ENCODE results near the gene ATXN7.

Gene ATXN7

DNA sequence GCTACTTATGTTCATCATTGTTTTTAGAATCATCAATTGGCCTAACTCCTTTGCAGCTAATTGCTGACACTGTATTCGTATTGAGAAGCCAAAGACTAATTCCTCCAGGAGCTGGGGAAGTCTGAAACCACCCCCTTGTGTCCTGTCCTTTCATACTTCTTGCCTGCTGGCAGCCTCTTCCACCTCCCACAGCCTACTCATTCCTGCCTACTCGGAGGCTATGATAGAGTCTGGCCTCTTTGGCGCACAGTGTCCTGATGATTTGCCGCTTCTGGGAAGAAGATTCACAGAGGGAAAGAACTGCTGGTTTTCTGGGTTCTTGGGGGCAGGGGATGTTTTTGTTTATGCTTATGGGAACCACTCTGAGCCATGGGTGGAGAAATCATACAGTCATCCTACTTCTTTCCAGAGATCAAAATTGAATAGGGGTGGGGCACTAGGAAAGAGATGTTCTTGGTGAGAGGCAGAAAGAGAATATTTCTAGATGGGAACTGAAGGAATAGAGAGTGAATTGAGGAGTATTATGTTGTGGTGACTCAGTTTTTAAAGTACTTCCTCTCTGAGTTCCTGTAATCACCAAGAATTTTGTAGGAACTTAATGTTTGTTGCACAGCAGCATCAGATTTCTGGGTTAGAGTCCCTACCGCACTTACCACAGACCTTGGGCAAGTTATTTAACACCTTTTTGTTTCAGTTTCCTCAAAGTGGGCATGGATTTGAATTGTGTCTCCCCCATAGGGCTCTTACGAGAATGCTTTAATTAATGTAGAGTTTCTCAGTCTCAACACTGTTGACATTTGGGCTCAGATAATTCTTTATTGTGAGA, 70.6 kb downstream of the ATXN7 start:
- DNase-seq = no peak

GRCh38 chr3:63936925-63937324, 73.3 kb downstream of the ATXN7 start:
- no peak for DNase-seq

DNA sequence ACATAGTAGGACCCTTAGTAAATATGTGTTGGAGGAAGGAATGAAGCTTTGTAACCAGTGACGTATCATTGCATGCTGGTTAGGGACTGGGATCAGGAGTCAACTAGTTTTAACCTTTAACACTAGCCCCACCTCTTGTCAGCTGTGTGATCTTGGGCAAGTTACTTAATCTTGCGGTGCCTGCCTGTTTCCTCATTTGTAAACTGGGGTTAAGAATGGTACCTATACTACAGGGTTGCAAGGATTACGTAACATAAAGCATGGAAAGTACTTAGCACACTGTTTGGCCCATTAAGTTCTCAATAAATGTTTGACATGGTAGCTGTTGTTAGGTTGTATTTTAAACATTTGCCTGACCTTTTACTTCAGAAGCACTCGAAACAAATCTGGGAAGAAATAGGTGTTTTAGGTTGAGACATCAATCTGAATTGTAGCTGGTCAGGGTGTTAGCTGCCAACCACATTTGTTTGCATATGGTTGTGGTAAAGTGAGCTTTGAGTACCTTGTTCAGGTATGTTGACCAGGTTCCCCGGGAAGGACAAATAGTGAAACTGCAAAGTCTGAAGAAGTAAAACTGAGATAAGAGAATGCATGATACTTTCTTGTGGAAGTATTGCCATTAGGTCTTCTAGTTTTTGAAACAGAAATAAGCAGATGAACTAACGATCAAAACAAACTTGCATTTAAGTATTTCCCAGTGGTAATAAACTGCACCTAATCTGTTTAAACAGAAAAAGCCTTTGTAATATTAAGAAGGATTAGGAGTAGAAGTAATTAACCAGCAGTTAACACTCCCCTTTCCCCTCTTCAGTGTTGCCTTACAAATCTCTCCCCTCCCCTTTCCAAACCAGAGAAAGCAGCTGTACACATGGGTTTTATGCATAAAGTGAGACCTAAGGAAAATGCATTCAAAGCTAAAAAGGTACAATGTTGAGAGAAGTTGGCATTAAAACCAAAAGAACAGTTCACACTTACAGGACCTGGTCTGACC, 74.3 kb downstream of the ATXN7 start:
- DNase-seq = no peak

DNA sequence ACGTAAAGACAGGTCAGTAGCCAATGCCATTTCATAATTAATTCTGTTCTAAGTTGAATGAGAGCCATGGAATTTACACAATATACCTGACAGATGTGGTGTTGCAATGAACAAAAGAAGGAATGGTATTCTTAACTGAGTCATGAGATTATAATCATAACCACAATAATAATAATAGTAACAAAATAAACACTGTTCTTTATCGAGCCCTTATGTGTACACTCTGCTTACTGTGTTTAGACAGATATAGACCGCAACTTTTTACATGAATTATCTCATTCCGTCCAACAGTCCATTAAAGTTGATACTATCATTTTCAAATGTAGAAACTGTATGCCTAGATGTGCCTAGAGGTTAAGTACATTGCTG, 76.7 kb downstream of the ATXN7 start:
- DNase-seq = no peak

DNA sequence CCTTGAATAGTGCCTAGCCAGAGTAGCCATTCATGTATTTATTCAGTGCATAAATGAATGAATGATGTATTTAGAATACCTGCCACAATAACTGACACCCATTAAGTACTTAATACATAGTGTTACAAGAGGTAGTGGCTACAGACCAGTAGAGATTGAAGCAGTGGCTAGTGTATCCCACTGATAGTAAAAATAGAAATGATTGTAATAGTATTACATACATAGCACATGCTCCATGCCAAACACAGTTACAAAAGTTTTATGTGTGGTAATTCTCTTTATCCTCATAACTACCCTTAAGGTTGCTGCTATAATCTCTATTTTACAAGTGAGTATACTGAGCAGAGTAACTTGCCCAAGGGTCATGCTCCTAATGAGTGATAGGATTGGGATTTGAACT, 78.9 kb downstream of the ATXN7 start:
- no peak for DNase-seq

GRCh38 chr3:63943678-63944077, 80.0 kb downstream of the ATXN7 start:
- DNase-seq = no peak

- DNase-seq = no peak
Measured at GRCh38 chr3:63945558-63946096, 82.0 kb downstream of the ATXN7 start.

DNA sequence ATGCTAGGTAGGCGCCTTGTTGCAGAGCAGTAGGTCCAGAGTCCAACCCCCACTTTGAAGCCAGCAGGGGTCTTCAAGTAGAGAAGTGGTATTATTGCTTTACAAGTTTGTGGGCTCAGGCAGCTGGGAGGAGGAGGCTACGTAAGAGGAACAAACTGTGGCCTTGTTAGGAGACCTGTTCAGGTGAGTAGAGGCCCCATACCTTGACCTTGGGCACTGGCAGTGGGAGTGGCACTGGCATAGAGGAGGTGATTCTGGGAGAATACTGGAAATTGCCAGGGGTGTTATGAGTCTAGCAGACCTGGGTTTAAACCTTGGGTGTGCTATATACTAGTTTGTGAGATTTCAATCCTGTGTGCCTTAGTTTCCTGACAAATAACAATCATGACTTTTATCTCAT, 83.1 kb downstream of the ATXN7 start:
- DNase-seq = no peak

DNA sequence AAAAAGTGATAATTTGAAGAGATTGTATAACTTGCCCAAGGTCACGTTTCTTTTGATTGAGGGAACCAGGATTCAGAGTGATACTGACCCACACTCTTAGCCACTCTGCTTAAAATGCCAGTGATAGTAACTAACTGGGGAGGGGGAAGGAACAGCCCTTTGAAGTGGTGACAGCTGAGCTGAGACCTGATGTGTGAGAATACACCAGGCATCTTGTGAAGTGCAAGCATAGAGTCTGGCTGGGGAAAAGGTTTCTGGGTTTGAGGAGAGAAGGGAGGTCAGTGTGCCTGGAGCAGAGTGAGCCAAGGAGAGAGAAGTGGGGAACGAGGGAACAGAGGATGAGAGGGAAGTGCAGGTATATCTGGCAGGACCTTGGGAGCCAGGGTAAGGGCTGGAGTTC, 83.9 kb downstream of the ATXN7 start:
- DNase-seq = no peak

DNA sequence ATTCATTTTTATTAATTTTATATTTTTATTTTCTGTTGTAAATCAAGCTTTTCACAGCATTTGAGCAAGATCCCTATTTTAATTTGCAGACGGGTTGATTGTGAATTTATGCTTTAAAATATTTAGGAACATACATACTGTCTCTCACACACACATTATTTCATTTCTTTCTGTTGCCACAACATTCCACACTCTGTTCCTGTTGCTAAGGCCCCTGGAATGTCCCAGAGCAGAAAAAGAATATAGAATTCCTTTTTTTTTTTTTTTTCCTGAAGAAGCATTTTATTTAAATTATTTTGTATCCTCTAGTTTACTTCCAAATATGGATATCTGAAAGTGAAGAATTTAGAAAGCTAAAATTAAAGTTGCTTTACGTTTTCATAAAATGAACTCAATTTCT, 85.3 kb downstream of the ATXN7 start:
- DNase-seq = no peak

DNA sequence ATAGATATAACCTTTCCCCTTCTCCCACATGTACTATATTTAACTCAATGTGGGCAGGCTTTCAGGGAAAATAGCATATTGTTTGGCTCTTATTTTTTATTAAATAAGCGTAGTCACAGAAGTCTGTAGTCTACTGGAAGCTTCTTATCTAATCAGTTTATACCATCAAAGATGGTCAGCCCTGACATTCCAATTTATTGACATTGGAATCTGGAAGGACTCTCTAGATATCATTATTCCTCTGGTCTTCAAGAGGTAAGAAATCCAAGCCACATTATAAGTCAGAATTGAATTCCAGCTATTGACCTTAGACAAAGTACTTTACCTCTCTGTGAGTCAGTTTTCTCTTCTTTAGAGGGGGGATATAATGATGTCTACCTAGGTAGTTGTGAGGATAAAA, 87.0 kb downstream of the ATXN7 start:
- DNase-seq = no peak

- no peak for DNase-seq
Measured at GRCh38 chr3:63951492-63952247, 88.0 kb downstream of the ATXN7 start.

- DNase-seq = no peak
Measured at GRCh38 chr3:63952248-63952594, 88.6 kb downstream of the ATXN7 start.

- no peak for DNase-seq
Measured at GRCh38 chr3:63954182-63954581, 90.5 kb downstream of the ATXN7 start.

DNA sequence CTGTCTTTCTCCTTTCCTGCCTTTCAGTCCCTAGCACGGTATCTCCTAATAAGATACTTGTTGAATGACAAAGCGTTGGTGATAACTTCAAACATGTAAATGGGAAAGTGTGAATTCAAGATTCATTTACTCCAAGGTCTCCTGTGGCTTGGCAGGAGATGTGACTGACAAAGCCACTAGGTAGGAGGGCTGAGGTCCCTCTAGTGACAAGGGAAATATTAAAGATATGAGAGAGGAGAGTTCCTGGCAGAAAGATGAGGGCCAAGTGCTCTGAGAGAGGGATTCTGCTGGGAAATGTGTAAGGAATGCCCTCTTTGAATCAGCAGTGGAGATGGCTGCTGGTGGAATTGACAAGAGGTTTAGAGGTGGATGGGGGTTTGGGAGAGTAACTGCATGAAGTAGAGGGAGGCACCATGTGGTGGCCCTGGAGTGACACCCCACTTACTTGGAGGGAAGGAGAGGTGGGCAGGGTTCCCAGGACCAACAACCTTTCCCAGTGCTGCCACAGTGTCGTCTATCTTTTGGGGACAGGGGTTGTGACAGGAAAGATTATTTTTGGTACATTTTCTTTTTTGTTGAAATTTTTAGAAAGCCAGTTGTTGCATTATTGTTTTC, 91.5 kb downstream of the ATXN7 start:
- no peak for DNase-seq

DNA sequence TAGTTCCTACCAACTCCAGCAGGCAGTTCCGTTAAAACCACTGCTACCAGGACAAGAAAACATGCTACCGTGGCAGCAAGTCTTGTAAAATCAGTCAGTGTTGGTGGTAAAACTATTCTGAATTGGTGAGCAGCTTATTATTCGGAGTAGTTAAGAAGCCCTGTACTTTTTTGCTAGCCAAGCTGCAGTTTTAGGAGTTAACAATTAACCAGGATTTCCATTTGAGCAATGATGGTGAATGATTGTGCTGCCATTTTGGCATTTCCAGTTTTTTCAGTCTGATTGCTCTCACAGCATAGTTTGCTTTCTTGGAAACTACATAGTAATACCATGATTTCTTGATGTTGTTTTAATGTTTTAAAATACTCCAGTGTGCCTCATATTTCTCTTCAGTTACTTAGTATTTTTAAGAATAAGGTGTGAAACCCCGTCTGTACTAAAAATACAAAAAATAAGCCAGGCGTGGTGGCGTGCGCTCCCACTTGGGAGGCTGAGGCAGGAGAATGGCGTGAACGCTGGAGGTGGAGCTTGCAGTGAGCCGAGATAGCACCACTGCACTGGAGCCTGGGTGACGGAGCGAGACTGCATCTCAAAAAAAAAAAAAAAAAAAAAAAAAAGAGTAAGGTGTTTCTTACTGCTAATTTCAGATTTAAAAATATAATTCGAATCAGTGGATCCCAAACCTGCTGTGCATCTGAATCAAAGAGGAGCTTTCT, 92.3 kb downstream of the ATXN7 start:
- no peak for DNase-seq

GRCh38 chr3:63959146-63959545, 95.5 kb downstream of the ATXN7 start:
- DNase-seq = no peak

- DNase-seq = no peak
Measured at GRCh38 chr3:63960048-63960711, 96.5 kb downstream of the ATXN7 start.

GRCh38 chr3:63961891-63962290, 98.2 kb downstream of the ATXN7 start:
- DNase-seq = no peak

- no peak for DNase-seq
Measured at GRCh38 chr3:63963496-63963895, 99.8 kb downstream of the ATXN7 start.

Data from T-helper 9 cell (primary cell).